HUES64 (cell line): ENCODE data around the gene TYMP.
"Not testable (repeated sequence)": the region's sequence is repeated elsewhere in the genome, so short reads cannot be mapped to it uniquely, and the experiment has no call there.

Experiments used
- H3K27ac ChIP-seq: 2 replicates; pipeline ENCODE4 v1.7.0; 2013; ENCODE audit warnings: low read depth, low read length, inconsistent platforms
- H3K27me3 ChIP-seq: 2 replicates; pipeline ENCODE4 v1.6.1; 2013; ENCODE audit warnings: mild to moderate bottlenecking, low read length; ENCODE audit not compliant: insufficient read depth
- H3K36me3 ChIP-seq: 2 replicates; pipeline ENCODE4 v1.6.1; 2013; ENCODE audit warnings: mild to moderate bottlenecking, low read length; ENCODE audit not compliant: insufficient read depth
- H3K4me1 ChIP-seq: 2 replicates; pipeline ENCODE4 v1.6.1; 2013; ENCODE audit warnings: mild to moderate bottlenecking, low read length, moderate library complexity; ENCODE audit not compliant: insufficient read depth
- H3K4me3 ChIP-seq: 2 replicates; pipeline ENCODE4 v1.5.1; 2013; ENCODE audit warnings: mild to moderate bottlenecking, low read length, moderate library complexity
- H3K9ac ChIP-seq: 2 replicates; pipeline ENCODE4 v1.6.1; 2013; ENCODE audit warnings: mild to moderate bottlenecking, low read depth, low read length
- H3K9me3 ChIP-seq: 2 replicates; pipeline ENCODE4 v1.6.1; 2013; ENCODE audit warnings: low read depth, low read length; ENCODE audit not compliant: insufficient read depth
- WGBS: fragments of 150-250, 120-280 bp; methylation state at CpG from one replicate; pipeline ENCODE4 v1.1.7; 2013; ENCODE audit warnings: missing lambda C conversion rate; 5-methylcytosine and 5-hydroxymethylcytosine counted together

Gene TYMP

GRCh38 chr22:50521710-50522109, 8.1 kb downstream of the TYMP start:
- H3K9me3 ChIP-seq: no peaks in the 10 kb centered on the region
- 97% methylated on average over 10 of the region's 10 CpGs for WGBS
- H3K36me3 ChIP-seq: peaks cover 52% of the 10 kb centered on the region
- no peak overlapping the region for H3K27ac ChIP-seq
- no peak overlapping the region for H3K9ac ChIP-seq
- no peaks in the 10 kb centered on the region; the same call in 1 of the 2 replicates for H3K4me1 ChIP-seq
- H3K4me3 ChIP-seq: no peak overlapping the region
- H3K27me3 ChIP-seq: peaks cover 3% of the 10 kb centered on the region

DNA sequence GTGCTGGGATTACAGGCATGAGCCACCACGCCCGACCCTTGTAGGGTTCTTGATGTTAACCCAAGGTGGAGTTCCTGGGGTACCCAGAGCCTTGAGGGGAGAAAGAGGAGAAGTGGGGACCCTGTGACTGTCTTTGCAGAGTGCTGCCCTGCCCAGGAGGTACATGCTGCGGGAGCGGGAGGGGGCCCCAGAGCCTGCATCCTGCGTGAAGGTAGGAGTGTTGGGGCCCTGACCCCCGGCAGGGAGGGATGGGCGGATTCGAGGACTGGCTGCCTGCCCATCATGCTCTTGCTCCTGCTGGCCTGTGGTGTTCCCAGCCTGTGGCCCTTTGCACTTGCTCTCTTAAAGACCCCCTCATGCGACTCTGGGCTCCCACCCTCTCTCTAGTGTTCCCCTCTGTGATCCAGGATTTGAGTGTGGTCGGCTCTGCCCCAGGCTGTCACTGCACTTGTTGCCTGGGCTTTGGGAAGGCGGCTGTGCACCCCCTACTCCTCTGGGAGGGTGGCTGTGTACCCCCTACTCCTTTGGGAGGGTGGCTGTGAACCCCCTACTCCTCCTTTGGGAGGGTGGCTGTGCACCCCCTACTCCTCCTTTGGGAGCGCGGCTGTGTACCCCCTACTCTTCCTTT, 8.9 kb downstream of the TYMP start:
- Histone ChIP-seq H3K4me1 (no peaks in the 10 kb centered on the region; the same call in 1 of the 2 replicates), H3K36me3 (peaks cover 56% of the 10 kb centered on the region), H3K9me3 (no peaks in the 10 kb centered on the region), H3K9ac (no peak overlapping the region), H3K27ac (no peak overlapping the region), H3K27me3 (no peaks in the 10 kb centered on the region), H3K4me3 (no peak overlapping the region)
- WGBS: 96% methylated on average over 13 of the region's 13 CpGs

DNA sequence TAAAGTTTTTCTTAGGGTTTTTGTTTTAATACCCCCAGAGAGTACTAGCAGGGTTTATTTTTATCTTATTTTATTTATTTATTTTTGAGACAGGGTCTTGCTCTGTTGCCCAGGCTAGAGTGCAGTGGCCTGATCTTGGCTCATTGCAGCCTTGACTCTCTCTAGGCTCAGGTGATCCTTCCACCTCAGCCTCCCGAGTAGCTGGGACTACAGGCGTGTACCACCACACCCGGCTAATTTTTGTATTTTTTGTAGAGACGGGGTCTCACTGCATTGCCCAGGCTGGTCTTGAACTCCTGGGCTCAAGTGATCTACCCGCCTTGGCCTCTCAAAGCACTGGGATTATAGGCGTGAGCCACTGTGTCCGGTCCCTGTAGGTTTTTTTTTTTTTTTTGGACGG, 9.6 kb downstream of the TYMP start:
- not testable (repeated sequence) for H3K27ac ChIP-seq, H3K4me3 ChIP-seq, H3K9me3 ChIP-seq, H3K9ac ChIP-seq, H3K27me3 ChIP-seq, H3K4me1 ChIP-seq
- peaks cover 56% of the 10 kb centered on the region for H3K36me3 ChIP-seq
- 95% methylated on average over 8 of the region's 8 CpGs for WGBS

- no peak overlapping the region for H3K4me3 ChIP-seq
- no peaks in the 10 kb centered on the region for H3K4me1 ChIP-seq
- peaks cover 60% of the 10 kb centered on the region for H3K36me3 ChIP-seq
- no peak overlapping the region for H3K9ac ChIP-seq
- 97% methylated on average over 8 of the region's 8 CpGs for WGBS
- H3K9me3 ChIP-seq: no peaks in the 10 kb centered on the region
- H3K27ac ChIP-seq: no peak overlapping the region
- no peaks in the 10 kb centered on the region for H3K27me3 ChIP-seq
Observed at GRCh38 chr22:50519151-50519550, 10.7 kb downstream of the TYMP start.

- no peak overlapping the region for H3K27ac ChIP-seq
- no peaks in the 10 kb centered on the region for H3K4me1 ChIP-seq
- H3K27me3 ChIP-seq: no peaks in the 10 kb centered on the region
- H3K9me3 ChIP-seq: no peaks in the 10 kb centered on the region
- no peak overlapping the region for H3K9ac ChIP-seq
- no peak overlapping the region for H3K4me3 ChIP-seq
- peaks cover 59% of the 10 kb centered on the region for H3K36me3 ChIP-seq
- 96% methylated on average over 7 of the region's 7 CpGs for WGBS
Observed at GRCh38 chr22:50518606-50519005, 11.2 kb downstream of the TYMP start.

DNA sequence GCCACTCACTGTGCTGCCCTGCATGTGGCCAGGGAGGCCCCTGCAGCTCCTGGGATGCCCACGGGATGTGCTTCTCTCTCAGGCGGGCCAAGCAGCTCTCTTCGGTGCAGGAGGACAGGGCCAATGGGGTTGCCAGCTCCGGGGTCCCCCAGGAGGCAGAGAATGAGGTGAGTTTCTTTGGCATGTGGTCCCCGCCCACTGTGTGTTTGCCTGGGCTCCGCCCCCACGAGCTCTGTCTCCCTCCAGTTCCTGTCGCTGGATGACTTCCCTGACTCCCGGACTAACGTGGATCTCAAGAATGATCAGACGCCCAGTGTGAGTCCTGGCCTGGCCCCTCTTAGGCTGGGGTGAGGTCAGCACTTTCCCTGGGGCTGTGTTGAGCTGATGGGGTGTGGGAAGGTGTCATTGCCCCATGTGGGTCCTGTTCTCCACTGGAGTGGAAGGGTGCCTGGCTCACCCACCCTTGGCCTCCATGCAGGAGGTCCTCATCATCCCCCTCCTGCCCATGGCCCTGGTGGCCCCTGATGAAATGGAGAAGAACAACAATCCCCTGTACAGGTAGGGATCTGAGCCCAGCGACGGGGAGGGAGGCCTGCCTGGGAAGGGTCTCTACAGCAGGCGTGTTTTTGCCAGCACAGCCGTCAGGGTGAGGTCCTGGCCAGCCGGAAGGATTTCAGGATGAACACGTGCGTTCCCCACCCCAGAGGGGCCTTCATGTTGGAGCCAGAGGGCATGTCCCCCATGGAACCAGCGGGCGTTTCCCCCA, 12.1 kb downstream of the TYMP start:
- no peaks in the 10 kb centered on the region for H3K9me3 ChIP-seq
- H3K27ac ChIP-seq: no peak overlapping the region
- H3K4me3 ChIP-seq: no peak overlapping the region
- H3K36me3 ChIP-seq: peaks cover 53% of the 10 kb centered on the region
- no peaks in the 10 kb centered on the region for H3K4me1 ChIP-seq
- no peak overlapping the region for H3K9ac ChIP-seq
- H3K27me3 ChIP-seq: no peaks in the 10 kb centered on the region
- WGBS: 93% methylated on average over 20 of the region's 20 CpGs

DNA sequence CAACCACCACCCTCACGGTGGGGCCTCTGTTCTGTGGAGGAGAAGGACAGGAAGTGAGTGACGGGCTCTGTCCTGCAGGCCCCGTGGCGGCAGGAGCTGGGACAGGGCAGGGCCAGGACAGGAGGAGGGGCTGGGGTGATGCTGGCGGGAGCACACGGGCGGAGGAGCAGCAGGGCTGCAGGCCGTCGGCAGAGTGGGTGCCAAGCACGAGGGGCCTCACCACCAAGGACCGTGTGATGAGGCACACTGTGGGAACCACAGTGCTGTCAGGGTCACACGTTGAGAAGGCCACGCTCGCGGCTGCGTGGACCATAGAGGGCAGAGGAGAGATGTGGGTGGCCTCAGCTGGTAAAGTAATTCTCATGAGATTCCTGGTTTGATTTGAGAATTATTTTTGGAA, 12.9 kb downstream of the TYMP start:
- Histone ChIP-seq H3K4me3 (no peak overlapping the region), H3K36me3 (peaks cover 53% of the 10 kb centered on the region), H3K27me3 (no peaks in the 10 kb centered on the region), H3K27ac (no peak overlapping the region), H3K9ac (no peak overlapping the region; the same call in 1 of the 2 replicates), H3K4me1 (no peaks in the 10 kb centered on the region), H3K9me3 (no peaks in the 10 kb centered on the region)
- WGBS: 92% methylated on average over 16 of the region's 16 CpGs

GRCh38 chr22:50516068-50516467, 13.7 kb downstream of the TYMP start:
- Histone ChIP-seq H3K9ac (no peak overlapping the region), H3K4me3 (no peak overlapping the region), H3K4me1 (no peaks in the 10 kb centered on the region), H3K36me3 (peaks cover 47% of the 10 kb centered on the region), H3K27ac (no peak overlapping the region), H3K9me3 (no peaks in the 10 kb centered on the region), H3K27me3 (no peaks in the 10 kb centered on the region)
- WGBS: 95% methylated on average over 8 of the region's 8 CpGs

- H3K36me3 ChIP-seq: peaks cover 30% of the 10 kb centered on the region
- no peak overlapping the region for H3K9ac ChIP-seq
- WGBS: 94% methylated on average over 15 of the region's 15 CpGs
Observed at GRCh38 chr22:50513175-50513574, 16.6 kb downstream of the TYMP start.

DNA sequence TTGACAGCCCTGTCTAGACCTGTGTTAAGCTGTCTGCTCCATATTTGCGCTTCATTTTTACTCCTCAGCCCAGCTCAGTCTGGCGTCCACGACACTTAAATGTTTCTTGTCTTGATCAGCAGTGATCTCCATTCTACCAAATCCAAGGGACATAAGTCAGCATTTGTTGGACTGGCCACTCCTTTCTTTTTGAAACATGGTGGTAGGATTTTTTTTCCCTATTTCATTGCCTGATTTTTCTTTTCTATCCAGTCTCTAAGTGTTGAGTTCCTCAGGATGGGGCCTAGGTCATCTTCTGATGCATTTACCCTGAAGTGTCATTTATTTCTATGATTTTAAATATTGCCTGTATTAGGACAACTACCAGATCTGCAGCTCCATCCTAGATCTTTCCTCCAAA, 20.9 kb downstream of the TYMP start:
- H3K9ac ChIP-seq: peak overlapping the region; percentile 96
- no peak overlapping the region for H3K27ac ChIP-seq

More at GRCh38 chr22:50513175-50513574, 16.6 kb downstream of the TYMP start:
- Histone ChIP-seq H3K27ac (no peak overlapping the region), H3K4me3 (no peak overlapping the region), H3K9me3 (no peaks in the 10 kb centered on the region), H3K4me1 (peaks cover 7% of the 10 kb centered on the region; the same call in 1 of the 2 replicates), H3K27me3 (no peaks in the 10 kb centered on the region)

DNA sequence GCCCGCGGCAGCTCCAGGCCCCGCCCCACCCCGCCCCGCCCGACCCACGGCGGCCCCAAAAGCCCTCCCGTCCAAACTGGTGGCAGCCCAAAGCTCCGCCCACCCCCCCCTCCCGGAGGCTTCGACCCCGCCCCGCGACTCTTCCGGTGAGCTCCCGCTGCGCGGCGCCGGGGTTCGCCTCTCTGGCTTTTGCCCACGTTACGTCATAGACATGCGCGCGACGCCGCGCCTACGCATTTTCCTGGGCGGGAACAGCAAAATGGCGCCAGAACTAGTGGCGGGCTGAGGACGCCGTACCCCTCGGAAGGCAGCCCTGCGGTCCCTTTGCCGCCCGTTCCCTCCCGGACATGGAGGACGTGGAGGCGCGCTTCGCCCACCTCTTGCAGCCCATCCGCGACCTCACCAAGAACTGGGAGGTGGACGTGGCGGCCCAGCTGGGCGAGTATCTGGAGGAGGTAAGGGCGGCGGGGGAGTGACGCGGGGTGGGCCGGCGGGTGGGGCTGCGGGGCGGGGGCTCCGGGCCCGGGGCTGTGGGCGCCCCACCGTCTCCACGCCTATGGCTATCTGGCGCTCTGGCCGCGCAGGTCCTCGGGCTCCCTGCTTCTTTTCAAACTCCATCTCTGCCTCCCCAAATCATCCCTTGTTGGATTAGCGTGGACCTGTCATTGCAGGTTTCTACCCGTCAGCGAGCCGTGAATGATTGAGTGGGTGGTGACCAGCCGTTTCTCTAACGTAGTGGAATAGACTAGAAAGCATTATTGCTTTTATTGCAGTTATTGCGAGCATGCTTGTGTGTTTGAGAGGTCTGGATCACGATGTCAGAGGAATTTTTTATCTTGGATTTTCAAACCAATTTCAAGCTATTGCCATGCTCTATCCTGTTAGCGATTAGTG, 21.6 kb downstream of the TYMP start, which contains the start of gene NCAPH2:
Gene NCAPH2 (plus strand): TSS at position 234 of the 894 bp plus-strand sequence. CDS start 114 bp downstream, at position 348.
- Histone ChIP-seq H3K36me3 (peaks cover 21% of the 10 kb centered on the region), H3K9me3 (no peaks in the 10 kb centered on the region), H3K4me1 (peaks cover 7% of the 10 kb centered on the region), H3K27ac (peak within 1 kb of the TSS; percentile 97), H3K9ac (peak within 1 kb of the TSS; percentile 96), H3K4me3 (peak within 1 kb of the TSS; percentile 99), H3K27me3 (no peaks in the 10 kb centered on the region)
- WGBS: under 1% methylated on average over 66 of the region's 76 CpGs

More for the DNA sequence above, 20.9 kb downstream of the TYMP start:
- H3K27me3 ChIP-seq: no peaks in the 10 kb centered on the region
- H3K4me3 ChIP-seq: peak overlapping the region; percentile 69
- peaks cover 7% of the 10 kb centered on the region for H3K4me1 ChIP-seq
- no peaks in the 10 kb centered on the region for H3K9me3 ChIP-seq
- 59% methylated on average over 3 of the region's 3 CpGs for WGBS
- H3K36me3 ChIP-seq: peaks cover 21% of the 10 kb centered on the region
